ENCODE data around the gene CGAS. TPM values are rescaled to one million over a fixed set of nuclear protein-coding genes. Genes with fewer than 3 reads are reported as not detected.

The CGAS gene
- total RNA-seq, 4 donors from 2014 or later = 0.49 to 1.6 (median 1.2) TPM

- H3K36me3 ChIP-seq = no peaks in the 10 kb centered on the region
- no peak overlapping the region for H3K4me3 ChIP-seq
- intact Hi-C loops (cut with DNase I; ENCODE audit: low total_unique reads) = no loop called here
- no peaks in the 10 kb centered on the region for H3K9me3 ChIP-seq
- ATAC-seq (no peak), DNase-seq (no peak)
- in situ Hi-C loops (cut with MboI; ENCODE audit: low sequenced_read_pairs in 4 of 4) = no loop called here
- H3K4me1 ChIP-seq = peaks cover 4 to 15% of the 10 kb centered on the region in 2 donors
- H3K27me3 ChIP-seq = peaks cover 3 to 14% (median 8%) of the 10 kb centered on the region in 3 donors
- no peak overlapping the region for H3K27ac ChIP-seq
- TF ChIP-seq POLR2A (IDR thresholded peaks at IDR 0.05) = no peak
- no peak for TF ChIP-seq CTCF (IDR thresholded peaks at IDR 0.05 in 4 of 5, conservative IDR thresholded peaks at IDR 0.05 in 1 of 5)
Measured at GRCh38 chr6:73455865-73456629, 4.0 kb upstream of the CGAS start.

- Histone ChIP-seq H3K9me3 (no peaks in the 10 kb centered on the region), H3K36me3 (no peaks in the 10 kb centered on the region), H3K4me3 (peak overlapping the region; percentile 63 to 93 (median 70)), H3K27ac (peak overlapping the region; percentile 58 to 80 (median 74)), H3K4me1 (peaks cover 4 to 16% of the 10 kb centered on the region in 2 donors), H3K27me3 (peaks cover 7 to 33% (median 19%) of the 10 kb centered on the region in 3 donors)
- intact Hi-C loops (cut with DNase I; ENCODE audit: low total_unique reads) (no loop called here), in situ Hi-C loops (cut with MboI; ENCODE audit: low sequenced_read_pairs in 4 of 4) (no loop called here)
- DNase-seq (no peak), ATAC-seq (peak; percentile 27 to 47)
- TF ChIP-seq CTCF (IDR thresholded peaks at IDR 0.05 in 4 of 5, conservative IDR thresholded peaks at IDR 0.05 in 1 of 5) (peak in 1 of 5 experiments; percentile 10), POLR2A (IDR thresholded peaks at IDR 0.05) (no peak)
Measured at GRCh38 chr6:73451223-73452106, 632 bp downstream of the CGAS start.

GRCh38 chr6:73443555-73443954 lies 8.5 kb downstream of the CGAS start:
- in situ Hi-C loops (cut with MboI; ENCODE audit: low sequenced_read_pairs in 4 of 4) (no loop called here), intact Hi-C loops (cut with DNase I; ENCODE audit: low total_unique reads) (no loop called here)
- ATAC-seq = no peak

GRCh38 chr6:73435236-73435635 lies 16.9 kb downstream of the CGAS start:
- Histone ChIP-seq H3K27me3 (no peaks in the 10 kb centered on the region), H3K4me3 (no peak overlapping the region), H3K4me1 (no peaks in the 10 kb centered on the region), H3K9me3 (no peaks in the 10 kb centered on the region), H3K36me3 (no peaks in the 10 kb centered on the region), H3K27ac (no peak overlapping the region)
- intact Hi-C loops (cut with DNase I; ENCODE audit: low total_unique reads) (no loop called here), in situ Hi-C loops (cut with MboI; ENCODE audit: low sequenced_read_pairs in 4 of 4) (no loop called here)
- no peak for ATAC-seq
- no peak for TF ChIP-seq CTCF (IDR thresholded peaks at IDR 0.05 in 4 of 5, conservative IDR thresholded peaks at IDR 0.05 in 1 of 5)
- no peak for TF ChIP-seq POLR2A (IDR thresholded peaks at IDR 0.05)
- no peak for DNase-seq

More at GRCh38 chr6:73443555-73443954, 8.5 kb downstream of the CGAS start:
- DNase-seq = no peak
- no peak overlapping the region for H3K27ac ChIP-seq
- no peak overlapping the region for H3K4me3 ChIP-seq
- no peaks in the 10 kb centered on the region for H3K36me3 ChIP-seq
- H3K4me1 ChIP-seq = no peaks in the 10 kb centered on the region
- no peaks in the 10 kb centered on the region for H3K9me3 ChIP-seq
- TF ChIP-seq CTCF (IDR thresholded peaks at IDR 0.05 in 4 of 5, conservative IDR thresholded peaks at IDR 0.05 in 1 of 5) = no peak
- no peak for TF ChIP-seq POLR2A (IDR thresholded peaks at IDR 0.05)
- peaks cover 0 to under 1% (median 0%) of the 10 kb centered on the region in 3 donors for H3K27me3 ChIP-seq
